Stimulated activated CD8-positive, alpha-beta memory T cell treated with anti-CD3 and anti-CD28 coated beads, Interleukin-2, amount 100 ng/mL, for 1 hour (primary cell): Measurements from ENCODE around the gene MOB3B.

Experiments used
- DNase-seq, 2 donors: peaks; one replicate each; pipeline ENCODE4 v3.0.0-alpha.2; 2020; ENCODE audit warnings: low read depth in 2 of 2

MOB3B gene

DNA sequence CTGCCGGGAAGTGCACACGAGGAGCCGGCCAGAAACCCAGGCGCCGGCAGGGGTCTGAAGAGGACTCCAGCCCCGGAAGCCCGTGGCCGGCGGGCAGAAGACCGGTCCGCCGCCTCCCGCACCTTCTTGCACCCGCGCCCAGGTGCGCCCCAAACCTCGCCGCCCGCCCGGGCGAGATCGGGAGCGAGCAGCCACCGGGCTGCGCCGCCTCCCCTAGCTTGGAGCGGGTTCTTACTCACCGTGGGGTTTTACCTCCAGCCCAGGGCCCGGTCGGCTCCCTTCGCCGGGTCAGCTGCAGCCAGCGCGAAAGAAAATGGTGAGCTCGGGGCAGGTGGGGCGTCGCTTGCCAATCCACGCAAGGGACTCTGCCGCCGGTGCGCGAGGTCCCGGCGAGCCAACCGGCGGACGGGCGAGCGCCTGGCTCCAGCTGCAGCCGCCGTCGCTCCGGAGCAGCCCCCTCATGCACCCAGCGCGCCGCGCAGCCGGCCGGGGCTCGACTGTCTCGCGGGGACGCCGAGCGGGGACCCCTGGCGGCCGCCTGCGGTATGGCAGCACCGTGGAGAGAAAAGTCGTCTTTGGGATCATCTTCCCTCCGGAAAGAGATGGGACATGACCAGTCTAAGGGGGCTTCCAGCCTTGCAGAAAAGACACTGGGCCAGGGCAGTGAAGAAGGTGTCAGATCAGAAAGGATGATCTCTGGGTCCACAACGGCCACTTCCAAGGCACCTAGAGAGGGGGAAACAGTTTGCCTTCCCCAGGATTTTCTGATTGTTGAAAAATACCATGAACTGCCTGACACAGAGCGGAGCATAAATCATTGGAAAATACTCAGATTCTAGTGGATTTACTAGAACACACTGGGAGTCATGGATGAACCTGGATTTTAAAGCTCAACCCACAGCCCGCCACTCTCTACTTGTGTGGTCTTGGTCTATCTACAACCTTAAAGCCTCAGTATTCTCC is at the start of gene MOB3B:
MOB3B (minus strand) TSS at position 499 of the 963 bp plus-strand sequence. CDS start 74,264 bp downstream, outside the sequence.
- peak; percentile 50 to 52 for DNase-seq

DNA sequence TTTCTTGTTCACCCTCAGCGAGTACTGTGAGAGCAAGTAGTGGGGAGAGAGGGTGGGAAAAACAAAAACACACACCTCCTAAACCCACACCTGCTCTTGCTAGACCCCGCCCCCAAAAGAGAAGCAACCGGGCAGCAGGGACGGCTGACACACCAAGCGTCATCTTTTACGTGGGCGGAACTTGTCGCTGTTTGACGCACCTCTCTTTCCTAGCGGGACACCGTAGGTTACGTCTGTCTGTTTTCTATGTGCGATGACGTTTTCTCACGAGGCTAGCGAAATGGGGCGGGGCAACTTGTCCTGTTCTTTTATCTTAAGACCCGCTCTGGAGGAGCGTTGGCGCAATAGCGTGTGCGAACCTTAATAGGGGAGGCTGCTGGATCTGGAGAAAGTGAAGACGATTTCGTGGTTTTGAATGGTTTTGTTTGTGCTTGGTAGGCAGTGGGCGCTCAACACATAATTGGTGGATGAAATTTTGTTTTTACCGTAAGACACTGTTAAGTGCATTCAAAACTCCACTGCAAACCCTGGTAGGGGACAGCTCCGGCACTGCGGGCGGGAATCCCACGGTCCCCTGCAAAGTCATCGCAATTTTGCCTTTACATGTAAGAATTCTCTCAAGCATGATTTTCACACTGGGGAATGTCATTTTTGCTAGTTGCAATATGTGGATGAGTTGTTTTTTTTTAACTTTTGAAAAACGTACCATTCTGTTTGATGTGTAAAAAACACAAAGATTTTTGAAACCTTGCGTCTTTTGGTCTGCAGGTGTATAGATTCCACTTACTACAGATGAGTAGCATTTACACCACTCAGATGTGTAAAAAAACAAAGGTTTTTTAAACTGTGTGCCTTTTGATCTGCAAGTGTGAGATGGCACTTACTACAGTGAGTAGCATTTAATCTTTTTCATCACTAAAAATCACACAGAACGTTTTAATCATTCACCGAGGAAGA is 44.3 kb upstream of the MOB3B start:
- DNase-seq = peak; percentile 85 to 87

DNA sequence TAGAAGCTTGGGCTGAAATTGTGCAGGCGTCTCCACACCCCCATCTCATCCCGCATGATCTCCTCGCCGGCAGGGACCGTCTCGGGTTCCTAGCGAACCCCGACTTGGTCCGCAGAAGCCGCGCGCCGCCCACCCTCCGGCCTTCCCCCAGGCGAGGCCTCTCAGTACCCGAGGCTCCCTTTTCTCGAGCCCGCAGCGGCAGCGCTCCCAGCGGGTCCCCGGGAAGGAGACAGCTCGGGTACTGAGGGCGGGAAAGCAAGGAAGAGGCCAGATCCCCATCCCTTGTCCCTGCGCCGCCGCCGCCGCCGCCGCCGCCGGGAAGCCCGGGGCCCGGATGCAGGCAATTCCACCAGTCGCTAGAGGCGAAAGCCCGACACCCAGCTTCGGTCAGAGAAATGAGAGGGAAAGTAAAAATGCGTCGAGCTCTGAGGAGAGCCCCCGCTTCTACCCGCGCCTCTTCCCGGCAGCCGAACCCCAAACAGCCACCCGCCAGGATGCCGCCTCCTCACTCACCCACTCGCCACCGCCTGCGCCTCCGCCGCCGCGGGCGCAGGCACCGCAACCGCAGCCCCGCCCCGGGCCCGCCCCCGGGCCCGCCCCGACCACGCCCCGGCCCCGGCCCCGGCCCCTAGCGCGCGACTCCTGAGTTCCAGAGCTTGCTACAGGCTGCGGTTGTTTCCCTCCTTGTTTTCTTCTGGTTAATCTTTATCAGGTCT is 43.5 kb upstream of the MOB3B start, which contains the start of gene C9orf72:
C9orf72 (minus strand) TSS at position 564 of the 716 bp plus-strand sequence. CDS start 6,361 bp downstream, outside the sequence.
- peak; percentile 70 to 81 for DNase-seq

DNA sequence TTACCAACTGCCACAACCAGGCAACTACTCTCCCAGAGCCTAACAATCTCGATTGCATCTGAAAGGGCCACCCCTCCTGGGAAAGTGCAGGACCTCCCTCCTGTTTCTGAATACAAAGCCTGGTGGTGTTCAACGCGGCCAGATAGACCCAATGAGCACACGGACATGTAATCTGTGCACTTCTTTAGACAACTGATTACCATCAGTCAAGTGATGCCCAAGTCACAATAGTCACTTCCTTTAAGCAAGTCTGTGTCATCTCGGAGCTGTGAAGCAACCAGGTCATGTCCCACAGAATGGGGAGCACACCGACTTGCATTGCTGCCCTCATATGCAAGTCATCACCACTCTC is 42.9 kb upstream of the MOB3B start:
- DNase-seq = peak; percentile 14 to 24

DNA sequence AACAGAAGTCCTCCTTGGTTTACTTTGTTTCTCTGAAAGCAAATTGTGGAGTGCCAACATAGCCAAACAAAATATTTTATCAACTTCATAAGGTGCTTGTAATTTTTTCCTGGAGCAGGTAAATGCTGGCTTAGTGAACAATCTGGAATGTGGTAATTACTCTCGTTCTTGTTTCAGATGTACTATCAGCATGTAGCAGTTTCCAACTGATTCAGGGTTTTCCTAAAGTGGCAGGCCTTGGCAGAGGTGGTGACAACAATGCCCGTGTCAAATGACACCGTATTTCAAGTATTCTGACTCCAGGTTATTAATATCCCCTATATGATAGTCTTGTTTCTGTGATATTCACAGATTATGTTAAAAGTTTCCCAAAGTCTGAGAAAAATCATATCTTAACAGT is 42.4 kb upstream of the MOB3B start:
- DNase-seq = no peak

DNA sequence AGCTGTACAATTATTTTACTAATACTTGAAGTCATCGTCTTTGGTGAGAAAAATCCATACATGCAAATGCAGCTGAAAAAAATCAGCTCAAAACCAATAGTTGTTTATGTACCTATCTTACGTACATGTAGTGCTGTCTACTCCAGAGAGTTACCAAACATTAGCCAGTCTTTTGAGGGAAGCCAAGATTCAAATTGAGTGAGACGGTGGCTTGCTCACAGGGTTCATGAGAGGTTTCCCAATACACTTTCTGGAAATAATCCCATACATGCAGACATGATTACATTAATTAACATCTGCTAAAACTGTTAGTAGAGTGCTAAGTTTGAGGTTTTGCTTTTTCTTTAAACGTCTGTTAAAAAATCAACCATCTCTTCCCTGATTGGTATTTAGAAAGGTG is 41.4 kb upstream of the MOB3B start:
- no peak for DNase-seq

DNA sequence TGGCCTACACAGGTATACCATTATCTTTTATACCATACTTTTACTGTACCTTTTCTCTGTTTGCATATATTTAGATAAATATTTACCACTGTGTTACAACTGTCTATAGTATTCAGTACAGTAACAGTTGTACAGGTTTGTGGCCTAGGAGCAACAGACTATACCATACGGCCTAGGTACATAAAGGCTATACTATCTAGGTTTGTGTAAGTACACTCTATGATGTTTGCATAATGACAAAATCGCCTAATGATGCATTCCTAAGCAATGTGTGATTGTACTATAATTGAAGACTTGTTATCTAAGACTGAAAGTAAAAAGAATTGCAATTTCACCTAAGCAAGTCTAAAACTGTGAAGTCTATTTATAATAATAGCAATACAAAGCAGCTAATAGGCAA is 39.8 kb upstream of the MOB3B start:
- no peak for DNase-seq

DNA sequence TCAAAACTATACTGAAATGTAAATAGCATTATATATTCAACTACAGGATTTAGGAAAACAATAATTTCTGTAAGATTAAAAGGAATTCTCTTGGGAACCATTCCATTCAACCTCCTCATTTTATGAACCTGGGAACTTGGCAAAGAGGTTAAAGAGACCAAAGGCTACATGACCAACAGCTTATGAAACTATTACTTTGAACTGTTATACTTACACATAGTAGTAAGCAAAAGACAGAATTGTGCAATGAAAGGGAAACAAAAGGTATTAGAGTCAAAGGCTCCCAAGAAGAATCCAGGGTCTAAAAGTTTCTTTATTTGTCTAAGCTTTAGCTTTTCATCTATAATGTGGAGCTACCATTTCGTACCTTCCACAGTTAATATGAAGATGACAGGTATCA is 36.5 kb upstream of the MOB3B start:
- DNase-seq = no peak

DNA sequence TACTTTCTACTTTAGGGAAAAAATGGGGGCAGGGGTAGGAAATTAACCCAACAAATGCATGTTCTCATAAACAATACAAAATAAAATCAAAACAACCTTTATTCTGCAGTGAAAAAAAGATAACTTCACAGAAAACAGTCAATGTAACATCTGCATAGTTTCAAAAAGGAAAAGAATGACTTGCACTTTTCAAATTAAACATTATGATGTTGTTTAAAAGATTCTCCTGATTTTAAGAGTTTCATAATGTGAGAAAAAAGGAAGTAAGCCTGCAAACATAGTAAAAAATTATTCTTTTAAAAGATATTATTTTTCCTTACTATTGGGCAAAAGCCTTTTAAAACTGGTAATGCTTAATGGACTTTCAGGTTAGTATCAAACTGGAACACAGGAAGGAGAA is 36.1 kb upstream of the MOB3B start:
- DNase-seq = no peak

DNA sequence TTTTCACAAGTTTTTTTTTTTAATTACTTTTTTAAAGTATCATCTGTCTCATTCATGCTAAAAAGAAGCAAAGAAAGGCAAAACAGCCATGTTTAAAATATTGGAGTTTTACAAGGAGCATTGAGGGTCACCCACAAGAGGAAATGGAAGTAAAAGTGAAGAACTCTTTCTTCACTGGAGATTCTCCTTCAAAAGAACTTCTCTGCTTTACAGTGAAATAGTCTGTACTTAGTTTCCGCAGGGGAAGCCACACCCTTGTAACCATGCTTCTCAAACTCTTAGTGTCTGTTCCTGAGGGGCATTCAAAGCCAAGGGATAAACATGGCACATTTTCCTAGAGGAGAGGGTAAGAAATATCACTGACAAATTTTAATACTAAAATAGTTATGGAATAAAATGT is 35.1 kb upstream of the MOB3B start:
- no peak for DNase-seq

DNA sequence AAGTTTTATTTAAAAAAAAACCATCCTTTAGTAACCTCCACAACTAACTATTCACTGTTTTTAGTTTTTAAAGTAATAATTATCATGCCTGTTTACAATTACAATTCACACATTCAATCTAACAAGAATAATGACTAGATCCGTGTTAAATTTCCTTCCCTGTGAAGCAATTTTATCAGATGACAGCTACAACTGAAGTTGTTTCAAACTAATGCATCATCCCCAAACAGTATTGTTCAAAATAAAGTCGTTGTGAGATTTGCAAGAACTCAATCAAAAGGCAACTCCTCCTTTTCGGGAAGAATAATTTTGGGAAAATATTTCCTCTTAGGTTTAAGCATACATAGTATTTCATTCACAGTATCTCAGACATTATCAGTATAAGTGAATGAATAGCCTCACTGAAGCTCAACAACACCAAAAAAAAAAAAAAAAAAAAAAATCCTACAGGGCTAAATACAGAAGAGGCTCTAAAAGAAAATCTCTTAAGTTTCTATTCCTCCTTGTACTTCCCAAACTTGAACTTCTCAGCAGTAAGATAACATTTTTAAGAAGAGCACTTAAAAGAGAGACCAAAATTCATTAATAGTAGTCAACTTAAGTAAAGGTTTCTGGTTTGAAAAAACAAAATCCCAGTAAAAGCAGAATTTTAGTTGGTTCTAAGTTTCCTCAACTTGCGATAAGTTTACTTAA is 34.3 kb upstream of the MOB3B start:
- DNase-seq = no peak

DNA sequence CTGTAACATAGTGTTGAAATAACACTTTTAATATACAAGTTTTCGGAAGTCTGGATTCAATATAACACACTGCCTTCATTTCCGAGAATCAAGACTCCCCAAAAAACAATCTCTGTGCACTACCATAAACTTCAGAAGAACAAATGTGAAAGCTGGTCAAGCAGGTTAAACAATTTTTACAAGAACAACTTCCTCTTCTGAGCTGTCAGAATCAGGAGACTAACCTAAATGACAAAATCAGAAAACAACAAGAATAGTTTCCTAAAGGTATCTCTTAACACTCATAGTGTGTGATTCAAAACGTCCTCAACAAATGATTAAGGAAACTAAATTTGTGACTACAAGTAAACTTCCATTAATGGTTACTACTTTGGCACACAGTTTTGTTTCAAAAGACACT is 32.1 kb upstream of the MOB3B start:
- DNase-seq = no peak

DNA sequence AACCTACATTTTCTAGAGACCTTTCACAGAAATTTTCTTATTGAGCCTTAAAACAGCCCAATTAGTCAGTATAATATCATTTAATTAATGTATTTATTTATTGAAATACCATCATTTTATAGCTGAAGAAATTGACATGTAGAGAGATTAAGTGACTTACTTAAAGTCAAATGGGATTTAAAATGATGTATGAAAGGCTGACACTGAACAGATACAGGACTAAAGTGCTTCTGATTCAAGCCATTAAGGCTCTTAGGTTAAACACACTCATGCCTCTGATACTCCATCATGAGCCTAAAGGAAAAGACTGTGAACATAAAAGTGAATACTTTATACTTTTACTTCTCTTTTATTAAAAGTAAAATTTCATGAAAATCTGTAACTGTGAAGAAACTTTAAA is 30.8 kb upstream of the MOB3B start:
- no peak for DNase-seq

DNA sequence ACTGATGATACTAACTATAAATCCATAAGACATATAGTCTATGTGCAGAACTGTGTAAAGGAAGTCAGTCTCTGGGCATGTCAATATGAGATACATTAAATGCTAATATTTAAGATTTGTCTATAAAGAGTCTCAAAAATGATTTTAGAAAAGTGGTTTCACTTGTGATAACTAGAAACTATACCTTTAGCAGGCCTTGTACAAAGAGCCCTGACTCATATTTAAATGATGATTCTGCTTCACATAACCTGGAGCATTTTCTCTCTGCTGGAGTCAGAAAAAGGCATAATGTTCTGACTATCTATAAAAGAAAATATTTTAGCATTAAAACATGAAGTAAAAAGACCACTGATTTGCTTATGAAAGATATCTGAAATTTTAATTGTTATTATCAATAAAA is 28.7 kb upstream of the MOB3B start:
- no peak for DNase-seq

DNA sequence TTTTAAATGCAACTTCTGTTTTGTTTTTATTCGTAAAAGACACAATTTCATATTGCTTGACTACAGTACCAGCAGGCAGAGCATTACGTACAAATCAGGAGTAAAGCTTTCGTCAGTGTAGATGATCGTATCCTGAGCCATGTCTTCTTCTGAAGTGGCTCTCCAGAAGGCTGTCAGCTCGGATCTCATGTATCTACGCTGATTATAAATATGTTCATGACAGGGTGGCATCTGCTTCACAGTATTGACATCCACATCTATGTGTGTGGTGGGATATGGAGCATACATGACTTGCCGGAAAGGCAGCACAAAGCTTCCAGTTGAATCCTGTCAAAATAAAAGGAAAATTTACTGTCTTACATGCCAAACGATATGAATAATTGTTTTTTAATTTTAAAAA is 26.9 kb upstream of the MOB3B start:
- DNase-seq = no peak

DNA sequence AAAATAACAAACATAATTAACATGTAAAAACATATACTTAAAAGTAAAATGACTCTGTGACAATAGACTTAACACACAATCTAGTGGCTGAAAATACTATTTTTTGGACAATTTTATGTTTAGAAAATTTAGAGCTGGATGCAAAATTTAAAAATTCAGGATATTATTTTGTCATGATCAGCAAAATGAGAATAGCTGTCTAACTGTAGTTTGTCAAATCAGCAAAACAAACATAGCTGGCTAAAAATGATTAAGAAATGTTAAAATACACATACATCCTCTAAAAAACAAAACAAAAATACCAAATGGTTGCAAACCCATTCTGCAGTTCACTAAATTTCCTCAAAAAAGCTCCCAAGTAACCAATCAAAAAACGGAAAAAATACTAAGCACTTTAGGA is 25.1 kb upstream of the MOB3B start:
- no peak for DNase-seq

DNA sequence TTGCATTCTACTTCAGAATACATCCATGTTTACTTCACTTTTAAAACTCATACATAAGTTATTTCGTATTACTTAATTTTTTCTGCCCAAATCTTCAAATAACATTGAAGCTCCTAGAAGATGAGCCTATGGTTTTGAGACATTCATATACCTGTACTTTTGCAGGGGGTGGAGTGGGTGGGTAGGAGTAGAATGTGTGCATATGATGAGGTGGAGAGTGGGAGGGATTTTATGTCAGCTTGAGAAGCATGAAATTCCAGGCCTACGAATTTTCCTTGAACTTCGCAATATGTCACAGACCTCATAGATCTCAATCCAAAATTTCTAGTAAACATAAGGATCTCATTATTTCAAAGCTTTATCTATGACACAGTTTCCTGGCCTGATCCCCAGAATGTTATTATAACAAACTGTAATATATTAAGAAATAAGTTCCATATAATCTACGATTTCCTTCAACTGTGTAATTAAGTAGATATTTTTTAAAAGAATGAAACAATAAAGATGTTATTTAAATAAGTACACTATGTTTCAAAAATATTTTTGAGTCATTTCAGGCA is 19.7 kb upstream of the MOB3B start:
- no peak for DNase-seq

DNA sequence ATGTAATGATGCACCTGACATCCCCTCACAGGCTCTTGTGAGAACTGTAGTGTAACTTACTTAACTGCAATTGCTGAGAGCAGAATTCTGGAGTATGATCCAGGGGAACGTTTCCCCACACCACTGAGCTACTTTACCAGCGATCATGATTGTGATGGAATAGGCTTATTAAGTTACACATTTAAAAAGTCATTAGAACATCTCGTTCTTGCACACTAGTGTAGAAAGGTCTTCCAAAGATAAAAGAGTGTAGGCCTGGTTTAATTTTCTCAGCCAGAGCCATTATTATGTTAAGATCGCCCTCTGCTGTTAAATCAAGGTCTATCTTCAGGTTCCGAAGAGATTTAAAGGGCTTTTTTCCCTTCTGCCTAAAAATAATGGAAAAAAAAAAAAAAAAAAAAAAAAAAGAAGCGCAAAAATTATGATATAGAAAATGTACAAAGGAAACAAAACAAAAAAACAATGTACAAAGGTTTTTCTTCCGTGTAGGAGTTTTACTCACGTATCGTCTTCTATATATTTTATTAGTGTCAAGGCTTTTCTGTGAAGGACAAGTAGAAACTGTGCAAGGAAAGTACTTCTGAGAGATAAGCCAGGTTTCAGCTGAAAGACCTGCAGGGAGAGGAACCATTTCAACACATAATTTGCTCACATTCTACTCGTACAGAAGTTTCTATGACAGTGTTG is 18.6 kb upstream of the MOB3B start:
- DNase-seq = no peak

DNA sequence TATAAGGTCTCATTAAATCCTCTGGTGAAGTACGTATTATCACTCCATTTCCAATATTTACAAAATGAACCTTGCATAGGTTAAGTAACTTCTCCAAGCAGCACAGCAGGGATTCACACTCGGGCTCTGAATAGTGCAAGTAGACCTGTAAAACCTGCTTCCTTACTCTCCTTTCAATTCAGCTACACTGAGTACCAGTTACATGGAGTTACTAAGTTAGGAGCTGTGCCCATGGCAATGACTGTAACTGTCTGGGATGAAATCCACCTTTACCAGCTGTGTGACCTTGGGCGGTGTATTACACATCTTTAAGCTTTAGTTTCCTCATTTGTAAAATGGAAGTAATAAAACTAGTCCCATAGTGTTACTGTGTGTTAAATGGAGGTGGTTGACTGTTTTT is 15.9 kb upstream of the MOB3B start:
- DNase-seq = no peak

DNA sequence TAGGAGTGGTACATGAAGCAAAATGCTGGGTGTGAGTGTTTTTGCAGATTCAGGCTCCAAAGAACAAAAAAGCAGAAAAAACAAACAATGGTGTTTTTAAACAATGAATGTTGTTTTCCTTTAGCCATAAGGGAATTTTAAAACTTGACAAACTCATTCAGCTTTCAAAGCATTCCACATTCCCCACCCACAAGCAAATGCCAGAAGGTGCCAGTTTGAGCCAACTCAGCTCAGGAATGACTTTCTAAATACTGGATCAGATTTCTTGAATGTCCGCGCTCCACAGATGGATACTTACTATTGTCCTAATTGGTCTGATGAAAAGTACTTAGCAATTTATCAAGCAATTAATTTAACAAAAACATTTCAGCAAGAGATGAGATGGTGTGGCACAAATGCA is 12.9 kb upstream of the MOB3B start:
- DNase-seq = no peak
